HG03139 (cell line): ENCODE results near the gene EEF1AKMT3.

Source experiments
- ATAC-seq: cut with Tn5 transposase; IDR thresholded peaks from one replicate; pipeline ENCODE4 v1.9.1; 2021; ENCODE audit not compliant: unreplicated experiment

EEF1AKMT3 gene

GRCh38 chr12:57735198-57735855 lies 37.1 kb upstream of the EEF1AKMT3 start:
- ATAC-seq: no peak

- ATAC-seq: no peak
These were observed 36.3 kb upstream of the EEF1AKMT3 start for GRCh38 chr12:57735952-57736740.

- no peak for ATAC-seq
These were observed 35.5 kb upstream of the EEF1AKMT3 start for GRCh38 chr12:57736741-57737466.

- ATAC-seq: no peak
These were observed 34.6 kb upstream of the EEF1AKMT3 start for GRCh38 chr12:57737467-57738460.

- no peak for ATAC-seq
These were observed 33.7 kb upstream of the EEF1AKMT3 start, which contains the start of gene AGAP2 for GRCh38 chr12:57738661-57739237. TSS of gene AGAP2 (minus strand) at chr12:57738742. CDS start at chr12:57738246, 496 bp downstream.

GRCh38 chr12:57739387-57739786 lies 33.0 kb upstream of the EEF1AKMT3 start:
- no peak for ATAC-seq

- no peak for ATAC-seq
These were observed 32.4 kb upstream of the EEF1AKMT3 start for GRCh38 chr12:57739914-57740538.

- peak; percentile 46 for ATAC-seq
These were observed 31.6 kb upstream of the EEF1AKMT3 start for GRCh38 chr12:57740656-57741412.

GRCh38 chr12:57741413-57741789 lies 31.0 kb upstream of the EEF1AKMT3 start:
- no peak for ATAC-seq

- ATAC-seq: peak; percentile 48
These were observed 30.3 kb upstream of the EEF1AKMT3 start for GRCh38 chr12:57741844-57742738.

GRCh38 chr12:57743769-57744168 lies 28.6 kb upstream of the EEF1AKMT3 start:
- ATAC-seq: no peak

- peak; percentile 22 for ATAC-seq
These were observed 28.1 kb upstream of the EEF1AKMT3 start for GRCh38 chr12:57744194-57744776.

- ATAC-seq: peak; percentile 68
These were observed 27.5 kb upstream of the EEF1AKMT3 start, which contains the start of gene TSPAN31 for GRCh38 chr12:57744777-57745484. TSS of gene TSPAN31 (plus strand) at chr12:57745039. CDS start at chr12:57745155, 116 bp downstream.

GRCh38 chr12:57745485-57745881 lies 26.9 kb upstream of the EEF1AKMT3 start:
- ATAC-seq: no peak

GRCh38 chr12:57746025-57746424 lies 26.4 kb upstream of the EEF1AKMT3 start:
- ATAC-seq: no peak

GRCh38 chr12:57749061-57749460 lies 23.4 kb upstream of the EEF1AKMT3 start:
- no peak for ATAC-seq
